NCI-H82 (cell line): ENCODE results near the gene C12orf57.

Source experiments
- DNase-seq: peaks from one replicate; lab custom pipeline; 2025; lab: John Stamatoyannopoulos, UW

C12orf57 gene

GRCh38 chr12:6917491-6918231 lies 26.2 kb upstream of the C12orf57 start:
- no peak for DNase-seq

DNA sequence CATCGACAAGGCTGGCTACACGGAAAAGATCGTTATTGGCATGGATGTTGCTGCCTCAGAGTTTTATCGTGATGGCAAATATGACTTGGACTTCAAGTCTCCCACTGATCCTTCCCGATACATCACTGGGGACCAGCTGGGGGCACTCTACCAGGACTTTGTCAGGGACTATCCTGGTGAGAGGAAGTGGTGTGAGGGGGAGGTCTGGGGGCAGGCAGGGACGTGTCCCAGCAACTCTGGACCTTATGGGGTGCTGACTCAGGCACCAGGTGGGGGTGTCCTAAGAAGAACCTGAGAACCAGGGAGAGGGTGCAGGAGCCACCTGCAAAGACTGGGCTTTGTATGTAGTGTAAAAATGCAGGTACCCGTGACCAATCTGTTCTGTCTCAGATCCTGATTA lies 24.2 kb upstream of the C12orf57 start:
- no peak for DNase-seq

- no peak for DNase-seq
Measured at GRCh38 chr12:6921539-6921938, 22.3 kb upstream of the C12orf57 start.

DNA sequence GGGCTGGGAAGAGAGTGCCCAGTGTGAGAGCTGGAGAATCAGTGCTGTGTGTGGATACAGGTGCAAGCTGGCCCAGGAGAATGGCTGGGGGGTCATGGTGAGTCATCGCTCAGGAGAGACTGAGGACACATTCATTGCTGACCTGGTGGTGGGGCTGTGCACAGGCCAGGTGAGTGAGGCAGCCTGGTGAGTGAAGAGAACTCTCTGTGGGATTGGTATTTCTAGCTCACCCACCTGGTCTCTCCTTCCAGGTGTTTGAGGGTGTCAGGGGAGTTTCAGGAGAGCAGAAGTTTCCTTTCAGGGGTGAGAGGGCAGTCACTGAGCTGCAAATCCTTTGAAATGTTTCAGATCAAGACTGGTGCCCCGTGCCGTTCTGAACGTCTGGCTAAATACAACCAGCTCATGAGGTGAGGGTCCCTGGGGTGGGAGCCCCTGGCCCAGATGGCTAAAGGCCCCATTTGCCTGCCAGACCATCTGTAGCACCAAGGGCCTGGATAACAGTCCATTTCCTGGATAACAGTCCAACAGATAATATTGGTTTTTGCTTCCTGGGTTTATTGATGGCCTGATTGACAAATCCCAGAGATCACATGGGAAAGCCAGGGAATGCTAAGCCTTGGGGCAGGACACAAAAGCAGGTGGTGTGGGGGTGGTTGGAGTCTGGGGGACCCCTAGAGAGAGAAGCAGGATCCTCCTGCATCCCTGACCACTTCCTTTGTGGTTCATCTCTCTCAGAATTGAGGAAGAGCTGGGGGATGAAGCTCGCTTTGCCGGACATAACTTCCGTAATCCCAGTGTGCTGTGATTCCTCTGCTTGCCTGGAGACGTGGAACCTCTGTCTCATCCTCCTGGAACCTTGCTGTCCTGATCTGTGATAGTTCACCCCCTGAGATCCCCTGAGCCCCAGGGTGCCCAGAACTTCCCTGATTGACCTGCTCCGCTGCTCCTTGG lies 21.6 kb upstream of the C12orf57 start:
- no peak for DNase-seq

DNA sequence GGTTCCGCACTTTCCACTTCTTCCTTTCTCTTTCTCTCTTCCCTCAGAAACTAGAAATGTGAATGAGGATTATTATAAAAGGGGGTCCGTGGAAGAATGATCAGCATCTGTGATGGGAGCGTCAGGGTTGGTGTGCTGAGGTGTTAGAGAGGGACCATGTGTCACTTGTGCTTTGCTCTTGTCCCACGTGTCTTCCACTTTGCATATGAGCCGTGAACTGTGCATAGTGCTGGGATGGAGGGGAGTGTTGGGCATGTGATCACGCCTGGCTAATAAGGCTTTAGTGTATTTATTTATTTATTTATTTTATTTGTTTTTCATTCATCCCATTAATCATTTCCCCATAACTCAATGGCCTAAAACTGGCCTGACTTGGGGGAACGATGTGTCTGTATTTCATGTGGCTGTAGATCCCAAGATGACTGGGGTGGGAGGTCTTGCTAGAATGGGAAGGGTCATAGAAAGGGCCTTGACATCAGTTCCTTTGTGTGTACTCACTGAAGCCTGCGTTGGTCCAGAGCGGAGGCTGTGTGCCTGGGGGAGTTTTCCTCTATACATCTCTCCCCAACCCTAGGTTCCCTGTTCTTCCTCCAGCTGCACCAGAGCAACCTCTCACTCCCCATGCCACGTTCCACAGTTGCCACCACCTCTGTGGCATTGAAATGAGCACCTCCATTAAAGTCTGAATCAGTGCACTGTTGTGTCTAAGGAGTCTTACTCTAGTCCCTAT lies 20.7 kb upstream of the C12orf57 start:
- DNase-seq, result no peak

DNA sequence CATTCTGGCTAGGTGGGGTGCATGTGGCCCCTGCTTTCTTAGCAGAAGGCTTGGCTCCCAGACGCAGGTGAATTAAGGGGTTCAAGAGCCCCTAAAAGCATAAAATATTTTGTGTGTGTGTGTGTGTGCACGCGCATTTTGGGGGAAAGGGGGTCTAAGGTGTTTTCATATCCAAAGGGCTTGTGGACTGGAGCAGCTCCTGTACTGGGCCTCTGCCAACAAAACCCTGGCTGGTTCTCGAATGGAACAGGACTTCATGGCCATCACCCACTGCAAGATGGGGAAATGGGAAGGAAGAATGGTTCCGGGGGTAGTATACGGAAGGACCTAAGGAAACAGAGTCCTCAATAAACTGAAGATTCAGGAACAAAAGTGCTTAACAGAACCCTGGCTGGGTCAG lies 20.0 kb upstream of the C12orf57 start:
- no peak for DNase-seq

- peak; percentile 50 for DNase-seq
Measured at GRCh38 chr12:6925239-6925539, 18.6 kb upstream of the C12orf57 start.

- peak; percentile 55 for DNase-seq
Measured at GRCh38 chr12:6925540-6926279, 18.1 kb upstream of the C12orf57 start.

- peak; percentile 92 for DNase-seq
Measured at GRCh38 chr12:6927379-6928021, 16.3 kb upstream of the C12orf57 start, which contains the start of gene ATN1. TSS of gene ATN1 (plus strand) at chr12:6927959. CDS start at chr12:6934002, 6,043 bp downstream.

- no peak for DNase-seq
Measured at GRCh38 chr12:6928022-6928702, 15.7 kb upstream of the C12orf57 start.

- no peak for DNase-seq
Measured at GRCh38 chr12:6928703-6929407, 15.0 kb upstream of the C12orf57 start.

DNA sequence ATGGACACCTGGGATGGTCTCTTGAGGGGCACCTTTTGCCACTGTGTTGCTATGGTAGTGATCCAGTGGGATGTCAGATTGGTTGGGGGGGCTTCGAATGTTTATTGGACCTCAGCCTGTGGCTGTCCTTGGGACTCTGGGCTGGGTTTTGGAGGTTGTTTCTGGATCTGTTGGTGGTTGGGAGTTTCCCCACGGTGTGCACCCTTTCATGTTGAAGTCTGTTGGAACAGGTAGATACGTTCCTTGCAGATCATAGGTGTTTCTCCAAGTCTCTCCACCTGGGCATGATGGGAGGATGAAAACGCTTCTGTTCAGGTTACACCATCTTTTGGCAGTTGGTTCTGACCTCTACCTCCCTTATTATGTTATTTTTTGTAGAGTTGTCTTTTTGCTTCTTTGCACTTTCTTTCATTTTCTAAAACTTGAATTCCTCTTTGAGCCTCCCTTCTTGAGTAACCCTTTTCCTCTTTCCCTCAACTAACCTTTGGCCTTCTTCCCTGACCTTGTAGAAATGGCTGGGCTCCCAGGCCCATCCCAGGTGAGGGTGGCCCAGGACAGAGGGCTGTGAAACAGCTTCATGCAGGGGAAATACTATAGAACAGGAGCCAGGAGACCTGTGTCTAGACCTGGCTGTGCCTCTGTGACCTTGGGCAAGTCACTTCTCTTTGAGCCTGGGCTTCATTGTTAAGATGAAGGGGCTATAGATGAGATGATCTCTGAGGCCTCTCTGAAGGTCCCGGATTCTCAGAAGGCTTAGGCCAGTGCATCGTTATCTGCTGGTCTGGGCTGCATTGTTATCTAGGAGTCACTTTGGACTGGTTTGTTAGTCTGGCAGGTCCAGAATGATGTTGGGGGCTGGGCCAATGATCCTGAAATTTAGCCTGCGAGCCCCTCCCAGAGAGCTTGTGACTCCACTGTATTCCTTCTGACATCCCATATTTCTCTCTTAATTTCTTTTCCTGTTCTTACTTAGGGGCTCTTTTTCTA lies 14.1 kb upstream of the C12orf57 start:
- no peak for DNase-seq

GRCh38 chr12:6932766-6933165 lies 11.1 kb upstream of the C12orf57 start:
- DNase-seq, result no peak

GRCh38 chr12:6934110-6934509 lies 9.7 kb upstream of the C12orf57 start:
- DNase-seq, result no peak

DNA sequence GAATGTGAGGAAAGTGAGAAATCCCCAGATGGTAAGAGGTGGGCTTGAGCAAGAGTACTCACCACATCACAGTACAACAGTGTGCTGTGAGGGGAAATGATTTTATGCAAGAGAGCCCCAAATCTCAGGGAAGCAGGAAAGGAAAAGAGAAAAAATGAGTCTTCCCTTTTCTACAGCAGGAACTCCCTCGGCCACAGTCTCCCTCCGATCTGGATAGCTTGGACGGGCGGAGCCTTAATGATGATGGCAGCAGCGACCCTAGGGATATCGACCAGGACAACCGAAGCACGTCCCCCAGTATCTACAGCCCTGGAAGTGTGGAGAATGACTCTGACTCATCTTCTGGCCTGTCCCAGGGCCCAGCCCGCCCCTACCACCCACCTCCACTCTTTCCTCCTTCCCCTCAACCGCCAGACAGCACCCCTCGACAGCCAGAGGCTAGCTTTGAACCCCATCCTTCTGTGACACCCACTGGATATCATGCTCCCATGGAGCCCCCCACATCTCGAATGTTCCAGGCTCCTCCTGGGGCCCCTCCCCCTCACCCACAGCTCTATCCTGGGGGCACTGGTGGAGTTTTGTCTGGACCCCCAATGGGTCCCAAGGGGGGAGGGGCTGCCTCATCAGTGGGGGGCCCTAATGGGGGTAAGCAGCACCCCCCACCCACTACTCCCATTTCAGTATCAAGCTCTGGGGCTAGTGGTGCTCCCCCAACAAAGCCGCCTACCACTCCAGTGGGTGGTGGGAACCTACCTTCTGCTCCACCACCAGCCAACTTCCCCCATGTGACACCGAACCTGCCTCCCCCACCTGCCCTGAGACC lies 8.2 kb upstream of the C12orf57 start:
- no peak for DNase-seq

- no peak for DNase-seq
Measured at GRCh38 chr12:6936194-6936635, 7.6 kb upstream of the C12orf57 start.

DNA sequence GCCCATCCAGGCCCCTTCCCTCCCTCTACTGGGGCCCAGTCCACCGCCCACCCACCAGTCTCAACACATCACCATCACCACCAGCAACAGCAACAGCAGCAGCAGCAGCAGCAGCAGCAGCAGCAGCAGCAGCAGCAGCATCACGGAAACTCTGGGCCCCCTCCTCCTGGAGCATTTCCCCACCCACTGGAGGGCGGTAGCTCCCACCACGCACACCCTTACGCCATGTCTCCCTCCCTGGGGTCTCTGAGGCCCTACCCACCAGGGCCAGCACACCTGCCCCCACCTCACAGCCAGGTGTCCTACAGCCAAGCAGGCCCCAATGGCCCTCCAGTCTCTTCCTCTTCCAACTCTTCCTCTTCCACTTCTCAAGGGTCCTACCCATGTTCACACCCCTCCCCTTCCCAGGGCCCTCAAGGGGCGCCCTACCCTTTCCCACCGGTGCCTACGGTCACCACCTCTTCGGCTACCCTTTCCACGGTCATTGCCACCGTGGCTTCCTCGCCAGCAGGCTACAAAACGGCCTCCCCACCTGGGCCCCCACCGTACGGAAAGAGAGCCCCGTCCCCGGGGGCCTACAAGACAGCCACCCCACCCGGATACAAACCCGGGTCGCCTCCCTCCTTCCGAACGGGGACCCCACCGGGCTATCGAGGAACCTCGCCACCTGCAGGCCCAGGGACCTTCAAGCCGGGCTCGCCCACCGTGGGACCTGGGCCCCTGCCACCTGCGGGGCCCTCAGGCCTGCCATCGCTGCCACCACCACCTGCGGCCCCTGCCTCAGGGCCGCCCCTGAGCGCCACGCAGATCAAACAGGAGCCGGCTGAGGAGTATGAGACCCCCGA lies 7.0 kb upstream of the C12orf57 start:
- peak; percentile 69 for DNase-seq
